Activated CD8-positive, alpha-beta T cell treated with anti-CD3 and anti-CD28 coated beads for 36 hours (primary cell): ENCODE results near the gene SLC1A1. TPM values are rescaled to one million over a fixed set of nuclear protein-coding genes. Genes with fewer than 3 reads are reported as not detected.

ENCODE experiments used
- ATAC-seq: fragments of 200-7000 bp; cut with Tn5 transposase; one replicate; pipeline ENCODE4 v1.10.0; 2021; ENCODE audit warnings: mild to moderate bottlenecking, moderate library complexity
- CTCF ChIA-PET: fragments of 350-600 bp; sonication (Branson Sonifier 250); formaldehyde crosslinking; loops from one replicate; lab custom pipeline; 2021; ENCODE audit warnings: antibody characterized with exemption; lab: Charles Lee
- POLR2A ChIA-PET: fragments of 350-600 bp; sonication (Branson Sonifier 250); formaldehyde crosslinking; loops from one replicate; lab custom pipeline; 2021; ENCODE audit warnings: antibody characterized with exemption; lab: Charles Lee
- DNase-seq: peaks from one replicate; pipeline ENCODE4 v3.0.0-alpha.2; 2020
- H3K27ac Mint-ChIP-seq: one replicate; pipeline ENCODE4 v1.8.0; 2021; ENCODE audit warnings: mild to moderate bottlenecking, mixed read lengths
- H3K27me3 Mint-ChIP-seq: one replicate; pipeline ENCODE4 v1.8.0; 2021; ENCODE audit warnings: mixed read lengths
- H3K36me3 Mint-ChIP-seq: one replicate; pipeline ENCODE4 v1.8.0; 2021; ENCODE audit warnings: low read depth, mixed read lengths
- H3K4me1 Mint-ChIP-seq: one replicate; pipeline ENCODE4 v1.8.0; 2021; ENCODE audit warnings: low read depth, mixed read lengths
- H3K4me3 Mint-ChIP-seq: one replicate; pipeline ENCODE4 v1.8.0; 2021; ENCODE audit warnings: mild to moderate bottlenecking, moderate library complexity, mixed read lengths
- H3K9me3 Mint-ChIP-seq: one replicate; pipeline ENCODE4 v1.8.0; 2021; ENCODE audit warnings: mixed read lengths
- CTCF ChIP-seq: fragments of 200-600 bp; IDR thresholded peaks from one replicate; pipeline ENCODE4 v1.8.0; 2022; ENCODE audit warnings: antibody characterized with exemption, mild to moderate bottlenecking
- intact Hi-C: fragments of 100-400 bp; cut with micrococcal nuclease; formaldehyde crosslinking; loops from one replicate; pipeline ENCODE4 v1.10.0; 2022
- total RNA-seq, 2 experiments: library from RNA; stranded (reverse); gene quantifications; one replicate each; pipeline ENCODE4 v1.2.3, GENCODE V29; 2021

Gene SLC1A1
- total RNA-seq, 2 experiments from 2014 or later, result 0.09 to 0.29 TPM

- Mint-ChIP-seq H3K9me3 (no peaks in the 10 kb centered on the region), H3K4me3 (no peak overlapping the region), H3K27ac (no peak overlapping the region), H3K36me3 (no peaks in the 10 kb centered on the region), H3K4me1 (no peaks in the 10 kb centered on the region), H3K27me3 (no peaks in the 10 kb centered on the region)
- ChIA-PET POLR2A (no interaction called here), CTCF (interaction anchor here (1.2 kb wide), 1 partner anchor 8 kb away, joined by 3 read pairs; no protein-coding TSS in a partner anchor)
- intact Hi-C loops, result no loop called here
- no peak for ATAC-seq
- DNase-seq, result no peak
- no peak for TF ChIP-seq CTCF
Measured at GRCh38 chr9:4510546-4511322, 20.5 kb downstream of the SLC1A1 start.

GRCh38 chr9:4514252-4515128, 24.2 kb downstream of the SLC1A1 start:
- ChIA-PET POLR2A (no interaction called here), CTCF (no interaction called here)
- no peak overlapping the region for H3K27ac Mint-ChIP-seq
- no peaks in the 10 kb centered on the region for H3K36me3 Mint-ChIP-seq
- TF ChIP-seq CTCF, result no peak
- intact Hi-C loops, result no loop called here
- DNase-seq, result no peak
- H3K27me3 Mint-ChIP-seq, result no peaks in the 10 kb centered on the region
- H3K4me3 Mint-ChIP-seq, result no peak overlapping the region
- no peaks in the 10 kb centered on the region for H3K9me3 Mint-ChIP-seq
- no peak for ATAC-seq
- H3K4me1 Mint-ChIP-seq, result peaks cover 11% of the 10 kb centered on the region

- Mint-ChIP-seq H3K4me3 (no peak overlapping the region), H3K27ac (no peak overlapping the region), H3K4me1 (peaks cover 17% of the 10 kb centered on the region), H3K9me3 (no peaks in the 10 kb centered on the region), H3K36me3 (no peaks in the 10 kb centered on the region), H3K27me3 (no peaks in the 10 kb centered on the region)
- ChIA-PET CTCF (no interaction called here), POLR2A (interaction anchor here (1.3 kb wide), 1 partner anchor 26 kb away, joined by 4 read pairs; the partner anchor contains the start of gene SLC1A1)
- ATAC-seq (no peak), DNase-seq (no peak)
- intact Hi-C loops, result no loop called here
- no peak for TF ChIP-seq CTCF
Measured at GRCh38 chr9:4515958-4516375, 25.7 kb downstream of the SLC1A1 start.

- no peak for DNase-seq
- Mint-ChIP-seq H3K27ac (no peak overlapping the region), H3K27me3 (no peaks in the 10 kb centered on the region), H3K4me1 (peaks cover 17% of the 10 kb centered on the region), H3K36me3 (no peaks in the 10 kb centered on the region), H3K4me3 (no peak overlapping the region), H3K9me3 (no peaks in the 10 kb centered on the region)
- ChIA-PET CTCF (no interaction called here), POLR2A (interaction anchor here (1.3 kb wide), 1 partner anchor 27 kb away, joined by 4 read pairs; the partner anchor contains the start of gene SLC1A1)
- TF ChIP-seq CTCF, result no peak
- intact Hi-C loops, result no loop called here
- no peak for ATAC-seq
Measured at GRCh38 chr9:4517274-4517673, 27.0 kb downstream of the SLC1A1 start.
